Transverse colon (tissue), 1 donor: ENCODE results near the gene CCDC107.

Experiments
- EP300 ChIP-seq: sonication (generic); formaldehyde crosslinking; IDR thresholded peaks from one replicate; pipeline ENCODE4 v1.6.1; 2017; ENCODE audit warnings: antibody characterized with exemption, low read depth
- POLR2A ChIP-seq: fragments of 450-650 bp; IDR thresholded peaks from one replicate; pipeline ENCODE4 v1.6.1; 2016; ENCODE audit warnings: antibody characterized with exemption, mild to moderate bottlenecking, moderate library complexity

DNA sequence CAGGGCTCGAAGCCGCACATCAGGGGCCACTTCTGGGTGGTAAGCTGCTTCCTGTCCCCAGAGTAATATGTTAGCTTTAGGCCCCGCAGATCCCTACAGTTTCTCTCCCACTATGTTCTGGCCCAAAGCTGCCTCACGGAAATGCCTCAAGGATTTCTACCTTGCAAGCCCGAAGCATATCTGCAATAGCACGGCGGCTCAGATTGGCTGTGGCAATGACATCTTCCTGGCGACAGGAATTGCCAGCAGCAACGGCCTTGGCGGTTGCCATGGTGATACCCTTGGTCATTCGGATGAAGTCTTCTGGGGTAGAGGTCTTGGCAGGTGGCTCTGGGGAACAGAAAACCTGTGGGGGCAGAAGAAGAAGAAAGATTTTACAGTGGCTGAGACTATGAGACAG lies 41.9 kb downstream of the CCDC107 start:
- no peak for TF ChIP-seq EP300
- no peak for TF ChIP-seq POLR2A
